Endothelial cell of hepatic sinusoid (primary cell): ENCODE results near the gene MRPS34.

Experiments
- in situ Hi-C: cut with HindIII; loops from 2 replicates; pipeline ENCODE4 v1.10.0; 2017; ENCODE audit warnings: low sequenced_read_pairs

Gene MRPS34

GRCh38 chr16:1759511-1759910 lies 13.4 kb downstream of the MRPS34 start:
- in situ Hi-C loops = no loop called here

DNA sequence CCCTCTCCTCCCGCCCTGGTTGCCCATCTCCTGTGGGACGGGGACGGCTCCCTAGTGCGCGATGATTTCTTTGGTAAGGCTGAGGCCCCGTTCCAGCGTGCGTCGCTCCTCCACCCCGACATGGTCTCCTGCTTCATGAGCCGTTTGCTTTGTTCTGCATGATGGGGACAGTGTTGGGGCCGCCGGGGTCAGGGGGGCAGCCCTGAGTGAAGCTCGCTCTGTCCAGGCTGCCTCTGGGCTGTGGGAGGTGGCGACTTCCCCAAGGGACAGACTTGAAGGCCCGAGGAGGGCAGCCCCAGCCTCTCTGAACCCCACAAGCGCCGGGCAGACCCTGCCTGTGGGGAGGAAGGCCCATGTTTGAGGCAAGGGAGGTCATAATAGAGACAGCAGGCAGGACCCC lies 14.0 kb downstream of the MRPS34 start:
- in situ Hi-C loops = no loop called here

DNA sequence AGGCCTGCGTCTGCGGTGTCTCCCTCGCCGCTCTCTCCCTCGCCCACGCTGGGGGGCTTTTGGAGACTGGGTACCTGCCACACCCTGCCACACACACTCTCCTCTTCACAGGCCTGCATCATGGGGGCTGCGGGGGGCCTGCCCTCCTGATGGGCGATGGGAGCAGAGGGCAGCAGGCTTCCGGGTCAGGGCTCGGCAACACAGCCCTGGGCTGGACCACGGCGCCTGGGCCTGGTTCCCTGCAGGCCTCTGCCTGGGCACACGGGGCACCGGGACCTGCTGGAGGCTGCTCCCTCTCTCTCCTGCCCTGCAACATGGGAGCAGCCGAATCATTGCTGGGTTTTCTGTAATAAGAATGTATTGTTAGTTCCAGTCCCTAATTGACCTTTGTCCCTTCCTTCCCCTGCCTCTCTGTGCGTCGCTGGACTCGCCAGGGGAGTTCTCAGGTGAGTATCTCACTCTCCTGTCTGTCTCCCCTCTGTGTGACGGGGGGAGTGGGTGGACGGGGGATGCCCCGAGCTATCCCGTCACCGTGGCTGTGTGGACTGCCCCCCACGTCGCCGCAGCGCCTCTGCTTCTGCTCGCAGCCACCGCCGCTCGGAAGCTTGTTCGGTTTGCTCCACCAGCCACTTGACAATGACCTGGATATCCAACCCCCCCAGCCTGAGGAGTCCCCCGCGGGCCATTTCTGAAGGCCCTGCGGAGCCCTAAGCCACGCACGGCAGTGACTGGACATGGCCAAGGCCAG lies 15.0 kb downstream of the MRPS34 start:
- in situ Hi-C loops = no loop called here

GRCh38 chr16:1754204-1754603 lies 18.7 kb downstream of the MRPS34 start:
- in situ Hi-C loops = no loop called here

DNA sequence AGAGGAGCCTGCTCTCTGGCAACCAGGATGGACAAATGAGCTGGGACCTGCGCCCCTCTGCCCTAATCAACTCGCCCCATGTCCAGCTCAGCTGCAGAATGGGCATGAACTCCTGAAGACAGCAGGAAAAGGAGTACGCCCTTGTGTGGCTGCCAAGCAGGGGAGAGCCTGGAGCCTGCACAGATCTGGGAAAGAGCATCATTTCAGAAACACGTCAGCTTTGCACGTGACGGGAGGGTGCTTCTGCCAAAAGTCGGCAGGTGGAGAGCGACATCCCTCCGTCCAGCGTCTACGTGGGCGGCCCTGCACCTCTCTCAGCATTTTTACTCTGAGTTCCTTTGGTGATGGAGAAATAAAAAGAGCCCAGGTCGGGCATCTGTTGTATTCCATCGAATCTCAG lies 20.1 kb downstream of the MRPS34 start:
- in situ Hi-C loops = no loop called here

- in situ Hi-C loops = no loop called here
Measured at GRCh38 chr16:1751946-1752345, 21.0 kb downstream of the MRPS34 start.

GRCh38 chr16:1749152-1750117 lies 23.5 kb downstream of the MRPS34 start:
- in situ Hi-C loops = no loop called here

DNA sequence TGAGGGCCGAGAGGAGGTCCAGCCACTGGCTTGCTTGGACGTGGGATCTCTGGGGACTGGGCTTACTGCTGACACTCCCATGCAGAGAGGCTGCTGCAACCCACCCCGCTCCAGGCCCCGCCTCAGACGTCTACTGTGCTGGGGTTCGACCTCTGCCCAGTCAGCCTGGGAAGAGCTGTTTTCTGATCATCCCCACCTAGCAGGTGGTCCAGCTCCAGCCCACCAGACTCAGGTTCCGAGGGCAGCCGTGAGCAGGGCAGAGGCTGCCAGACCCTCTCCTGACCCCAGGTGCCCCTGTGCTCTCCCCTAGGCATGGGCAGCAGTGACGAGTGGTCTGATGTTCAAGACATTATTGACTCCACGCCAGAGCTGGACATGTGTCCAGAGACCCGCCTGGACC lies 25.0 kb downstream of the MRPS34 start:
- in situ Hi-C loops = no loop called here

- in situ Hi-C loops = no loop called here
Measured at GRCh38 chr16:1746693-1747195, 26.2 kb downstream of the MRPS34 start.

DNA sequence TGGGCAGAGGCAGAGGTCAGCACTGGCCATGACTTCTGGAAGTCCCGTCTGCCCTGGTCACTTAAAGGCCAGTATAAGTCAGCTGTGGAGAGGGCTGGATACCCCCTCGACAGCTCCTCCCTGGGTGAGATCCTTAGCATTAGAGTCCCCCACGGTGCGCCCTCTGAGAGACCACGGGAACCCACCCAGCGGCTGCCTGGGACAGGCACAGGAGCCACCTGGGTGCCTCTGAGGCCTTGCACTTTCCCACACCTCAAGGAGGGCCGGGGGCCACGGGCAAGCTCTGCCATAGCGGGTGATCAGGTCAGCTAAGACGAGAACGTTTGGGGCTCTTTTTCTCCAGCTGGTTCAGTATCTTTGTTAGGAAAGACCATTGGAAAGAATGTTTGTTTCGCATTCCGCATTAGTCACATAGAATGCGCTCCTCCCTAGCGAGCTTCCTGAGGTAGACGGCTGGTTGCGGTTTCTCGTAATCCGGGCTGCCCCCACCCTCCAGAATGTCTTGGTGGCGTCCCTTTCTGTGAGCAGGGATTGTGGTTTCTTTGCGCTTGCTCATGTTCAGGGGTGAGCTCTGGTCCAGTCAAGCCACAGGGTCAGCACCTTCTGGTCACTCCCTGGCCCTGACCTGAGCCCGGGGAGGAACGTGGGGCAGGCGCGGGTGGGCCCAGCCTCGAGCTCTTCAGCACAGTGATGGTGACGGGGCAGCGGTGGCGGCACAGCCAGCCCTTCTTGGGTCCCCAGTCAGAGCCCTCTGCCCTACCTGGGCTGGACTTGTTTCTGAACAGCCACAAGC lies 26.8 kb downstream of the MRPS34 start:
- in situ Hi-C loops = no loop called here

DNA sequence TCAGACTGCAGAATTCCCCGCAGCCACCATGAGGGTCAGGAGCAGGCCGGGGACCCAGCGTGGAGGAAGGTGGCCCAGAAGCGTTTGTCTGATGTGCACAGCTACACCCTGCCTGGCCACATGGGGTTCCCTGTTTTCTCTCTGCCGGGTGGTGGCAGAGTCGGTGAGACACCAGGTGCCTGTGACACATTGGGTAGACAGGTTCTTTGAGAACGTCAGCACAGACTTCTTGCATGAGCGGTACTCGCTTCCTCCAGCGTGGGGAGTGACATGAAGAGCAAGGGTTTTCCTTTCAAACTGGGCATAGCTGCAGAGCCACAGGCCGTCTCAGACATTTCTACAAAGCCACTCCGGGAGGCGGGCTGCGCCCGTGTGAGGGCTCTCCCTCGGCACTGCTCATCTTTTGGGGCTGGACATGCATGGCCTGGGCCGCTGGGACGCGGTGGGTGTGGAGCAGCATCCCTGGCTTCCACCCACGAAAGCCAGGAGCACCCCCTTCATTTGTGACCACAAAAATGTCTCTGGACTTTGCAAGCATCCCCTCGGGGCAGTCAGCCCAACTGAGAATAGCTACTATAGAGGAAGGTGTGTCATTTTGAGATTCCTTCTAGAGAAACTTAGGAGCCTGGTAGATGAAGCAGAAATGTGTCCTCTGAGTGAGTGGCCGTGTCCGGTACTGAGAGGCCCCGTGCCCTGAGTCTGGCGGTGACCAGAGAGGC lies 27.6 kb downstream of the MRPS34 start:
- in situ Hi-C loops = no loop called here

DNA sequence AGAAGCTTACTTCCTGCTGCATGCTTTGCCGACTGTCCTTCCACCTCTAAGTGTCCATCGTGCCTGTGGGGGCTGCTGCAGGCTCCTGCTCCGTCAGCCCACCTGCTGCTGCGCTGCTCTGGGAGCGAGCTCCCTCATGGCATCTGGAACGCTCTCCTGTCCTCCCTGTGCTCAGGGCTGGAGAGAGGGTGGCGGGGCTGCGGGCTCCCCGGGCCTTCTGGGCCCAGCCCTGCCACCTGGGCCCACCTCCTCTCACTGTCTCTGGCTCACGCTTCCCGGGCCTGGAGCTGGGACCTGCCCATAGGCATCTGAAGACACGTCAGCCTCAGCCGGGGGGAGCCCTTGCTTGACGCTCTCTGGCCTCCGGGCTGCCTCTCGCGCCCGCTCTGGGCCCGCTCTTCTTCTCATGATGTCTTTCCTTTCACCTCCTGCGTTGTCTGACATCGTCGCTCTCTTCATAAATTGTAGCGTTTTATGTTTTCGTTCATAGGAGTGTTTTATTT lies 28.5 kb downstream of the MRPS34 start:
- in situ Hi-C loops = no loop called here

DNA sequence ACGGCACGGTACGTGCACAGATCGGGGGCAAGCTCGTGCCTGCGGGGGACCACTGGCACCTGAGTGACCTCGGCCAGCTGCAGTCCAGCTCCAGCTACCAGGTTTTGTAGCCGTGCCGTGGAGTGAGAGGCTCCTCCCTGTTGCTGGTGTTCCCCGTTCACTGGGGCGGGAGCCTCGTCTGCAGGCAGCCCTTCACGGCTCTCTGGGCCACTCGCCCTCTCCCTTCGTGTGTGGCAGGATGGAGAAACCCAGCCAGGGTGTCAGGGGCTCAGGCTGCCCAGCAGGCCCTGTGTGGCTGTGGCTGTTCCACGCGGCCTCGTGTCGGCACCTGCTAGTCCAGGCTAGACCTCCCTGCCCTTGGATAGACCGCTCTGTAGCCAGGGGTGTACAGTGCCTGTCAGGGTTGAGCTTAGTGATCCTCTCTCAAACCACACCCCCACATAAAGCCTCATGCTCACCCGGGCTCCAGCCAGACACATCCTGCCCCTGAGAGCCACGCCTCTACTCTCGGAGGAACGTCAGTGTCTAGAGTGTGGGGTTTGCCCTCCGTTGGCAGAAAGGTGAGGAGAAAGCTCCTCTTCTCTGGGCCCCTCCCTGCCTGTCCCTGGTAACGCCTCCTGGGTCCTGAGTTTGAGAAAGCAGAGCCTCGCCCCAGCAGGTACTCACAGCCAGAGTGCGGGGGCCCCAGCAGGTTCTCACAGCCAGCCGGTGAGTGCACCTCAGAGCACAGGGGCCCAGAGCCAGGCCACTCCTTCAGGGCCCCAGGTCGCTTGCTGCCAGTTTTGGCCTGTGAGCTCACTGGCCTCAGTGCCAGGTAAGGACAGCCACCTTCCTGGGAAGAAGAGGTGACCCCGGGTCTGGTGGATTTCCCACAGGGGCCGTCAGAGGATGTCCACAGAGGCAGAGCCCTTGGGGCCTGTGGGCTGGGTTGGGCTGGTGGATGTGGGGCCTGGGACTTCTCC lies 29.3 kb downstream of the MRPS34 start:
- in situ Hi-C loops = no loop called here

GRCh38 chr16:1741553-1742165 lies 31.3 kb downstream of the MRPS34 start:
- in situ Hi-C loops = no loop called here

DNA sequence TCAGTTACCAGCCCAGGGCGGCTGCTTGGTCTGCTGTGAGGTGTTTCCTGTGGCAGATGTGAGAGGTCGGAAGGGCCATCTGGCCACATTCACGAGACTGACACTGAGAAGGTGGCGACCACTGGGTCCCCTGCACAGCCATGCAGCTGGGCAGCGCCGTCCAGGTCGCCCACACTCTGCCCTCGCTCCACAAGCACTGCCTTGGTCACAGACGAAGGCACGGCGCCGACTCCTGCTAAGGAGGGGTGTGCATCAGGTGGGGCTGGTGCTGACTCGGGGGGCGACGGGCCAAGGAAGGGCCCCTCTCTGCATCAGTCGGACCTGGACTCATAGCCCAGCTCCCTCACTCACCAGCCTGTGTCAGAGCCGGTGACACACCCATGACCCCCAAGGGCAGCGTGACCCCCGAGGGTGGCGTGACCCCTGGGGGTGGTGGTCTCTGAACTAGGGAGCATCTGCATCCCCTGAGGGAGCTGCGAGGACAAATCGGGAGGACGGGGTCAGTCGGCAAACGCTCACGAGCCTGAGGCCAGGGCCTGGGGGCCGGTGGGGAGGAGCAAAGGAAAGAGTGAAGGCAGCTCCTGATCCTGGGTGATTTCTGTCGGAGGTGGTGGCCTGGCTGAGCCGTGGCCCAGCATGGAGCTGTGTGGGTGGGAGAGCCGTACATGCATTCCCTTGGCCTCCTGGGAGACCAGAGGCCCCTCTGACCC lies 32.0 kb downstream of the MRPS34 start:
- in situ Hi-C loops = no loop called here

GRCh38 chr16:1740234-1740633 lies 32.7 kb downstream of the MRPS34 start:
- in situ Hi-C loops = no loop called here

DNA sequence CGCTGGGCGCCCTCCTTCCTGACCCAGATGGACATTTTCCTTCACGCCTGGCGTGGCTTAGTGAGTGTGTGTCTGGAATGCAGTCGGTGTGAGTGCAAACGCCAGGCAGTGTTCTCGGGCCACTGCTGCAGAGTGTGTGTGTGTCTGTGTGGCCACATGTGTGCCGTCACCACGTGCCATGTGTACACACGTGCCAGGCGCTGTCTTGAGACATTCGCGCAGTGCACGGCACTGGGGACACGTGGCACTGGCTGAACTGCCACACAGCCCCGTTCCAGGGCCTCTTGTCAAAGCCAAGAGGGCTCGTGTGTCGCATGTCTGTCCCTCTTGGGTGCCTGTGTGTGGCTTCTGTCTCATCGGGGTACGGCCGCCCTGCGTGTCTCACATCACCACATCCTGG lies 38.1 kb downstream of the MRPS34 start:
- in situ Hi-C loops = no loop called here

- in situ Hi-C loops = no loop called here
Measured at GRCh38 chr16:1734123-1734522, 38.8 kb downstream of the MRPS34 start.
